ENCODE results near the gene TMEM191C. TPM values are rescaled to one million over a fixed set of nuclear protein-coding genes. Genes with fewer than 3 reads are reported as not detected.
A peak's percentile ranks its signal among the peaks of the same experiment; 100 is the strongest.
"Not testable (repeated sequence)": the region's sequence is repeated elsewhere in the genome, so short reads cannot be mapped to it uniquely, and the experiment has no call there.

Gene TMEM191C
- total and polyA plus RNA-seq, 3 experiments from 2014 or later = 0.64 to 2.2 (median 0.70) TPM

GRCh38 chr22:21457023-21457787, 10.0 kb upstream of the TMEM191C start:
- DNase-seq = no peak
- ChIA-PET CTCF (no interaction called here), POLR2A (no interaction called here)
- no peaks in the 10 kb centered on the region for H3K36me3 Mint-ChIP-seq
- no peak overlapping the region for H3K4me3 Mint-ChIP-seq
- H3K4me3 ChIP-seq (ENCODE audit: low read length) = no peak overlapping the region
- H3K27me3 Mint-ChIP-seq = peaks cover 0 to 2% of the 10 kb centered on the region in 2 donors
- H3K4me1 Mint-ChIP-seq = no peaks in the 10 kb centered on the region
- no peaks in the 10 kb centered on the region for H3K9me3 ChIP-seq (ENCODE audit: low read length)
- no peaks in the 10 kb centered on the region for H3K4me1 ChIP-seq (ENCODE audit: insufficient read depth, low read length)
- H3K27ac Mint-ChIP-seq = peak overlapping the region in 1 of 8 donors; percentile 39
- no peak overlapping the region for H3K27ac ChIP-seq (ENCODE audit: low read depth, low read length)
- H3K9me3 Mint-ChIP-seq = no peaks in the 10 kb centered on the region
- H3K36me3 ChIP-seq (ENCODE audit: insufficient read depth, low read length) = no peaks in the 10 kb centered on the region
- H3K27me3 ChIP-seq (ENCODE audit: insufficient read depth, low read length, poor library complexity, severe bottlenecking) = no peaks in the 10 kb centered on the region

GRCh38 chr22:21462672-21463071, 4.5 kb upstream of the TMEM191C start:
- H3K27me3 ChIP-seq (ENCODE audit: insufficient read depth, low read length, poor library complexity, severe bottlenecking); H3K4me1 Mint-ChIP-seq; POLR2A ChIA-PET; H3K36me3 ChIP-seq (ENCODE audit: insufficient read depth, low read length); CTCF ChIA-PET; H3K9me3 Mint-ChIP-seq; H3K27ac Mint-ChIP-seq; H3K4me1 ChIP-seq (ENCODE audit: insufficient read depth, low read length); H3K9me3 ChIP-seq (ENCODE audit: low read length); H3K27ac ChIP-seq (ENCODE audit: low read depth, low read length); H3K27me3 Mint-ChIP-seq; H3K36me3 Mint-ChIP-seq; H3K4me3 ChIP-seq (ENCODE audit: low read length); DNase-seq; H3K4me3 Mint-ChIP-seq: not testable (repeated sequence)

GRCh38 chr22:21468194-21469096, 1.3 kb downstream of the TMEM191C start:
- H3K36me3 ChIP-seq (ENCODE audit: insufficient read depth, low read length); H3K36me3 Mint-ChIP-seq; H3K4me3 ChIP-seq (ENCODE audit: low read length); H3K4me1 Mint-ChIP-seq; POLR2A ChIA-PET; H3K9me3 Mint-ChIP-seq; H3K27me3 ChIP-seq (ENCODE audit: insufficient read depth, low read length, poor library complexity, severe bottlenecking); H3K9me3 ChIP-seq (ENCODE audit: low read length); H3K4me1 ChIP-seq (ENCODE audit: insufficient read depth, low read length); CTCF ChIA-PET; H3K27me3 Mint-ChIP-seq: not testable (repeated sequence)
- peak; percentile 83 to 97 (median 90) for DNase-seq
- H3K27ac ChIP-seq (ENCODE audit: low read depth, low read length) = peak overlapping the region; percentile 43
- Mint-ChIP-seq H3K4me3 (peak overlapping the region; percentile 86 to 99 (median 93)), H3K27ac (peak overlapping the region; percentile 83 to 99 (median 96))

- H3K9me3 ChIP-seq (ENCODE audit: low read length); H3K4me3 Mint-ChIP-seq; H3K27ac Mint-ChIP-seq; POLR2A ChIA-PET; H3K27ac ChIP-seq (ENCODE audit: low read depth, low read length); H3K4me1 ChIP-seq (ENCODE audit: insufficient read depth, low read length); H3K9me3 Mint-ChIP-seq; H3K4me3 ChIP-seq (ENCODE audit: low read length); H3K36me3 Mint-ChIP-seq; H3K27me3 ChIP-seq (ENCODE audit: insufficient read depth, low read length, poor library complexity, severe bottlenecking); H3K4me1 Mint-ChIP-seq; CTCF ChIA-PET; H3K36me3 ChIP-seq (ENCODE audit: insufficient read depth, low read length); H3K27me3 Mint-ChIP-seq: not testable (repeated sequence)
- DNase-seq = peak in 1 of 5 donors; percentile 19
These were observed 2.2 kb downstream of the TMEM191C start for GRCh38 chr22:21469097-21469994.

- H3K4me1 Mint-ChIP-seq; H3K27me3 ChIP-seq (ENCODE audit: insufficient read depth, low read length, poor library complexity, severe bottlenecking); DNase-seq; H3K27ac Mint-ChIP-seq; POLR2A ChIA-PET; H3K27me3 Mint-ChIP-seq; H3K4me1 ChIP-seq (ENCODE audit: insufficient read depth, low read length); H3K36me3 Mint-ChIP-seq; H3K9me3 Mint-ChIP-seq; H3K27ac ChIP-seq (ENCODE audit: low read depth, low read length); CTCF ChIA-PET; H3K4me3 ChIP-seq (ENCODE audit: low read length); H3K4me3 Mint-ChIP-seq; H3K36me3 ChIP-seq (ENCODE audit: insufficient read depth, low read length); H3K9me3 ChIP-seq (ENCODE audit: low read length): not testable (repeated sequence)
These were observed 5.8 kb downstream of the TMEM191C start for GRCh38 chr22:21472984-21473383.

GRCh38 chr22:21473664-21474063, 6.5 kb downstream of the TMEM191C start:
- POLR2A ChIA-PET; H3K4me1 ChIP-seq (ENCODE audit: insufficient read depth, low read length); H3K36me3 Mint-ChIP-seq; CTCF ChIA-PET; H3K4me3 ChIP-seq (ENCODE audit: low read length); H3K9me3 Mint-ChIP-seq; H3K9me3 ChIP-seq (ENCODE audit: low read length); DNase-seq; H3K4me3 Mint-ChIP-seq; H3K27me3 Mint-ChIP-seq; H3K27me3 ChIP-seq (ENCODE audit: insufficient read depth, low read length, poor library complexity, severe bottlenecking); H3K36me3 ChIP-seq (ENCODE audit: insufficient read depth, low read length); H3K27ac Mint-ChIP-seq; H3K27ac ChIP-seq (ENCODE audit: low read depth, low read length); H3K4me1 Mint-ChIP-seq: not testable (repeated sequence)

GRCh38 chr22:21484039-21484438, 16.9 kb downstream of the TMEM191C start:
- H3K4me1 ChIP-seq (ENCODE audit: insufficient read depth, low read length); H3K36me3 Mint-ChIP-seq; H3K4me3 Mint-ChIP-seq; POLR2A ChIA-PET; CTCF ChIA-PET; H3K4me1 Mint-ChIP-seq; H3K9me3 Mint-ChIP-seq; H3K36me3 ChIP-seq (ENCODE audit: insufficient read depth, low read length); H3K9me3 ChIP-seq (ENCODE audit: low read length); H3K27me3 Mint-ChIP-seq; DNase-seq; H3K27me3 ChIP-seq (ENCODE audit: insufficient read depth, low read length, poor library complexity, severe bottlenecking); H3K27ac Mint-ChIP-seq; H3K27ac ChIP-seq (ENCODE audit: low read depth, low read length); H3K4me3 ChIP-seq (ENCODE audit: low read length): not testable (repeated sequence)

- H3K4me3 Mint-ChIP-seq; CTCF ChIA-PET; H3K36me3 Mint-ChIP-seq; POLR2A ChIA-PET; H3K9me3 Mint-ChIP-seq; H3K36me3 ChIP-seq (ENCODE audit: insufficient read depth, low read length); H3K27ac Mint-ChIP-seq; H3K27ac ChIP-seq (ENCODE audit: low read depth, low read length); H3K27me3 ChIP-seq (ENCODE audit: insufficient read depth, low read length, poor library complexity, severe bottlenecking); H3K9me3 ChIP-seq (ENCODE audit: low read length); H3K27me3 Mint-ChIP-seq; H3K4me1 ChIP-seq (ENCODE audit: insufficient read depth, low read length); DNase-seq; H3K4me1 Mint-ChIP-seq; H3K4me3 ChIP-seq (ENCODE audit: low read length): not testable (repeated sequence)
These were observed 20.5 kb downstream of the TMEM191C start for GRCh38 chr22:21487723-21488122.

Data from CD8-positive, alpha-beta memory T cell (primary cell).